Right atrium auricular region (tissue), 2 donors: Measurements from ENCODE around the gene ACRBP. TPM values are rescaled to one million over a fixed set of nuclear protein-coding genes. Genes with fewer than 3 reads are reported as not detected.

ENCODE experiments used
- DNase-seq: peaks from one replicate; pipeline ENCODE4 v3.0.0-alpha.2; 2019; ENCODE audit warnings: low spot score
- H3K27ac ChIP-seq, 2 donors: fragments of 200-600 bp; sonication (generic); 1 replicate in 1 of 2; 2 replicates in 1 of 2; pipeline ENCODE4 v1.5.1; 2016 to 2019
- H3K27me3 ChIP-seq, 2 donors: fragments of 200-600 bp; sonication (generic); one replicate each; pipeline versions ENCODE4 v1.5.1 to v1.6.0; 2017 to 2019
- H3K36me3 ChIP-seq: fragments of 200-600 bp; sonication (generic); one replicate; pipeline ENCODE4 v1.5.1; 2016
- H3K4me1 ChIP-seq, 2 donors: fragments of 200-600 bp; sonication (generic); one replicate each; pipeline versions ENCODE4 v1.5.1 to v1.6.0; 2017 to 2019
- H3K4me3 ChIP-seq, 2 donors: fragments of 200-600 bp; sonication (generic); 1 replicate in 1 of 2; 2 replicates in 1 of 2; pipeline ENCODE4 v1.5.1; 2017 to 2019; ENCODE audit warnings: mild to moderate bottlenecking in 1 of 2, moderate library complexity in 1 of 2
- H3K9me3 ChIP-seq, 2 donors: fragments of 200-600 bp; sonication (generic); one replicate each; pipeline ENCODE4 v1.5.1; 2019
- total RNA-seq, 2 donors: library from RNA; depleted of rRNA; stranded (reverse); fragments of >200 nt; gene quantifications; one replicate each; pipeline ENCODE4 v1.1.0, GENCODE V29; 2016
- TF ChIP-seq, protein P1 (sequence below), 2 donors: fragments of 200-600 bp; sonication (generic); IDR thresholded peaks; one replicate each; pipeline ENCODE4 v1.5.1; 2019; ENCODE audit warnings: antibody characterized with exemption in 2 of 2

ACRBP gene
- total RNA-seq, 2 donors from 2014 or later = 0.43 TPM; not detected in 1

DNA sequence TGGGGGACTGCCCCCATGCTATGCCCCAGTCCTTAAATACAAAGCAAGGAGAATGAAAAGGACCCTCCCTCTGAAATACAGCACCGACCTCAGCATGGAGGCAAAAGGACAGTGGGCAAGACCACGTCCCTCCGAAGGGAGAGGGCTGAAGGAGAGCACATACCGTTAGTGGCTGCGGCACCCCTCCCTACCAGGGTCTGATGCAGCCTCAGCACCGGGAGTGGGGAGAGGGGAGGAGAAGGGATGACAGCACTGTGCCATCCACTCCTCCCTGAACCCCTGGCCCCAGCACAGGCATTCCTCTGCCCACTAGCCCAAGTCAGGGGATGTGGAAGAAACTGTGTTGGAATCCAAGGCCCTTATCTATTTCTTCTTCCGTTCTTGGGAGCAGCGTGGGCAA lies 3.6 kb upstream of the ACRBP start:
- Histone ChIP-seq H3K36me3 (peaks cover 48% of the 10 kb centered on the region), H3K9me3 (no peaks in the 10 kb centered on the region), H3K27me3 (no peaks in the 10 kb centered on the region), H3K4me3 (no peak overlapping the region), H3K4me1 (peaks cover 0 to 22% of the 10 kb centered on the region in 2 donors), H3K27ac (no peak overlapping the region)
- no peak for DNase-seq
- TF ChIP-seq, protein P1, sequence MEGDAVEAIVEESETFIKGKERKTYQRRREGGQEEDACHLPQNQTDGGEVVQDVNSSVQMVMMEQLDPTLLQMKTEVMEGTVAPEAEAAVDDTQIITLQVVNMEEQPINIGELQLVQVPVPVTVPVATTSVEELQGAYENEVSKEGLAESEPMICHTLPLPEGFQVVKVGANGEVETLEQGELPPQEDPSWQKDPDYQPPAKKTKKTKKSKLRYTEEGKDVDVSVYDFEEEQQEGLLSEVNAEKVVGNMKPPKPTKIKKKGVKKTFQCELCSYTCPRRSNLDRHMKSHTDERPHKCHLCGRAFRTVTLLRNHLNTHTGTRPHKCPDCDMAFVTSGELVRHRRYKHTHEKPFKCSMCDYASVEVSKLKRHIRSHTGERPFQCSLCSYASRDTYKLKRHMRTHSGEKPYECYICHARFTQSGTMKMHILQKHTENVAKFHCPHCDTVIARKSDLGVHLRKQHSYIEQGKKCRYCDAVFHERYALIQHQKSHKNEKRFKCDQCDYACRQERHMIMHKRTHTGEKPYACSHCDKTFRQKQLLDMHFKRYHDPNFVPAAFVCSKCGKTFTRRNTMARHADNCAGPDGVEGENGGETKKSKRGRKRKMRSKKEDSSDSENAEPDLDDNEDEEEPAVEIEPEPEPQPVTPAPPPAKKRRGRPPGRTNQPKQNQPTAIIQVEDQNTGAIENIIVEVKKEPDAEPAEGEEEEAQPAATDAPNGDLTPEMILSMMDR (IDR thresholded peaks at IDR 0.05) = no peak

- DNase-seq = no peak
- Histone ChIP-seq H3K4me1 (peaks cover 0 to 12% of the 10 kb centered on the region in 2 donors), H3K9me3 (no peaks in the 10 kb centered on the region), H3K4me3 (peak overlapping the region; percentile 30 to 59), H3K36me3 (peaks cover 18% of the 10 kb centered on the region), H3K27me3 (no peaks in the 10 kb centered on the region), H3K27ac (peak overlapping the region; percentile 12 to 67)
- TF ChIP-seq, protein P1 (IDR thresholded peaks at IDR 0.05) = no peak
Measured at GRCh38 chr12:6646276-6647082, 753 bp downstream of the ACRBP start.

DNA sequence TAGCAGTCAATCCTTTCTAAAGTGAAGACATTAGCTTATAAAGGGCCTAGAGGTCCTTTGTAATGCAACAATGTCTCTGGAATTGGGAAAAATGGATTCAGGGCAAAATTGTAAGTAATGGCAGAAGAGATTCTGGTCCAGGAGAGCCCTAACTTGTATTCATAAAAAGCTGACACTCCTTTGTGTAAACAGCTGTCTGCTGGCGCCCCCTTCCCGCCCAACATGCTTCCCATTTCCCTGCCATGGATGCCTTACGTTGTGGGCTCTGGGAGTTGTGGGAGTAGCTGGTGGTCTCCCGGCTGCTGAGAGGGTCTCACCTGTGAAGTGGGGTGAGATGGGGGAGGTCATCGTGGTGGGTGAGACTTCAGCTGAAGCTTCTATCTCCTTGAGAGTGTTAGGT lies 2.3 kb downstream of the ACRBP start:
- Histone ChIP-seq H3K4me3 (no peak overlapping the region), H3K27me3 (no peaks in the 10 kb centered on the region), H3K27ac (peak overlapping the region in 1 of 2 donors; percentile 29), H3K36me3 (peaks cover 2% of the 10 kb centered on the region), H3K4me1 (peaks cover 0 to 12% of the 10 kb centered on the region in 2 donors), H3K9me3 (no peaks in the 10 kb centered on the region)
- no peak for DNase-seq
- TF ChIP-seq, protein P1 (IDR thresholded peaks at IDR 0.05) = peak in 1 of 2 donors; percentile 55

DNA sequence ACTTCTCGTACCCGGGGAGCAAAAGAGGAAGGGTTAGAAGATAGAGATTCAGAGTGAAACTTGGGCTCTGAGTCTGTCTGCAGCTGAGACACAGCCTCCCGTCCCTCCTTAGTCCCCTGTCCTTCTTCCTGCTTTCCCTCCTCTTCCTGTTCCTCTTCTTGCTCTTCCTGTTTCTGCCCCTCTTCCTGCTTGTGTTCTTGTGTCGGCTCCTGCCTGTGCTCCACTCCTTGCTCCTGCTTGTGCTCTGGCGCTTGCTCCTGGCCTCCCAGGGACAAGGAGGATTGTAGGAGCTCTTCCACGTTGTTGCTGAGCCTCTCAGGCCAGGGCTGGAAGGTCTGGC lies 3.0 kb downstream of the ACRBP start:
- Histone ChIP-seq H3K27me3 (no peaks in the 10 kb centered on the region), H3K4me3 (no peak overlapping the region), H3K27ac (peak overlapping the region in 1 of 2 donors; percentile 29), H3K36me3 (no peaks in the 10 kb centered on the region), H3K9me3 (no peaks in the 10 kb centered on the region), H3K4me1 (peaks cover 0 to 12% of the 10 kb centered on the region in 2 donors)
- TF ChIP-seq, protein P1 (IDR thresholded peaks at IDR 0.05) = no peak
- no peak for DNase-seq

DNA sequence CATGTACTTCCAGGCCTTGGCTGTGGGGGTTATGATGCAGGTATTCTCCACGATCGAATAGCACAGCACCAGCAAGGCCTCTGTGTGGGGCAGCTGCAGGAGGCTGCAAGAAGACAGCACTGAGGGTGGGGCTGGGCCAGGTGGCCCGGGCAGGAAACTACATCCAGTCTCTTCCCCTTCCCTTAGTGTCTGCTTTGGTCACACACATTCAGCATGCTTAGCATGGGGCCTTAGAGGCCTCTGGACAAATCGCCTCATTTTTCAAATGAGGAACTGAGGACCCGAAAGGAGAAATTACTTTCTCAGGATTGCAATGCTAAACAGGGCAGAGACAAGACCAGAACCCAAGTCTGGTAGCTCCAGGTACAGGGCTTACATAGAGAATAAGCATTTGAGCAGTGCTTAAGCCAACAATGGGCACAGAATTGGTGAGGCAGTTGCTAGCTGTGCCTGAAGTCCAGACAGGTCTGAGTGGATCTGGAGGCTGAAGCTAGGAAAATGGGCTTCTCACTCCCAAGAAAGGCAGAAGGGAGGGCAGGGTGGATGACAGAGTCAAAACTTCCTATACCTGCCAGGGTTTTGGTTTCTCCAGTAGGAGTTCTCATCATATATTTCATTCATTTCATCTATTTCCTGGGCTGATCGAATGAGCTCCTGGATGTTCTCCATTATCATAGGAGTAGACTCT lies 3.5 kb downstream of the ACRBP start:
- H3K4me1 ChIP-seq = peaks cover 0 to 12% of the 10 kb centered on the region in 2 donors
- DNase-seq = no peak
- H3K27ac ChIP-seq = no peak overlapping the region
- H3K9me3 ChIP-seq = no peaks in the 10 kb centered on the region
- TF ChIP-seq, protein P1 (IDR thresholded peaks at IDR 0.05) = no peak
- no peaks in the 10 kb centered on the region for H3K36me3 ChIP-seq
- H3K4me3 ChIP-seq = no peak overlapping the region
- H3K27me3 ChIP-seq = no peaks in the 10 kb centered on the region
